ENCODE results near the gene CNTN6.

Gene CNTN6

DNA sequence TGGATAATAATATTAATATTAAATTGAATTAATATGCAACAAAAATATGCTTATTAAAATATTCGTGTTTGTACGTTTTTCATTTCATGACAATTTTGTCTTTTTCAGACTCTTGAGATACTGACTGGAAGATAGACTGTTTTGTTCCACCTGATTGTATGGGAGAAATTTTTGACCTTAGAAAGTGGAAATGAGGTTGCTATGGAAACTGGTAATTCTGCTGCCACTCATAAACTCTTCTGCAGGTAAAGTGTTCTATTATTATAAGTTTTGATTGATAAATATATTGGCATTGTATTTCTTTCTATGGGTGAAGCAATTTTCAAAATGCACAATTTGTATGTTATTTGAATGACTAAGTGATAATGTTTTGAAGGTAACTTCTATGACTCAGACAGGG, 55.0 kb downstream of the CNTN6 start:
- H3K4me2 ChIP-seq = no peak overlapping the region
- H3K79me2 ChIP-seq (ENCODE audit: insufficient read depth, low read depth) = no peaks in the 10 kb centered on the region
- TF ChIP-seq, protein P1, sequence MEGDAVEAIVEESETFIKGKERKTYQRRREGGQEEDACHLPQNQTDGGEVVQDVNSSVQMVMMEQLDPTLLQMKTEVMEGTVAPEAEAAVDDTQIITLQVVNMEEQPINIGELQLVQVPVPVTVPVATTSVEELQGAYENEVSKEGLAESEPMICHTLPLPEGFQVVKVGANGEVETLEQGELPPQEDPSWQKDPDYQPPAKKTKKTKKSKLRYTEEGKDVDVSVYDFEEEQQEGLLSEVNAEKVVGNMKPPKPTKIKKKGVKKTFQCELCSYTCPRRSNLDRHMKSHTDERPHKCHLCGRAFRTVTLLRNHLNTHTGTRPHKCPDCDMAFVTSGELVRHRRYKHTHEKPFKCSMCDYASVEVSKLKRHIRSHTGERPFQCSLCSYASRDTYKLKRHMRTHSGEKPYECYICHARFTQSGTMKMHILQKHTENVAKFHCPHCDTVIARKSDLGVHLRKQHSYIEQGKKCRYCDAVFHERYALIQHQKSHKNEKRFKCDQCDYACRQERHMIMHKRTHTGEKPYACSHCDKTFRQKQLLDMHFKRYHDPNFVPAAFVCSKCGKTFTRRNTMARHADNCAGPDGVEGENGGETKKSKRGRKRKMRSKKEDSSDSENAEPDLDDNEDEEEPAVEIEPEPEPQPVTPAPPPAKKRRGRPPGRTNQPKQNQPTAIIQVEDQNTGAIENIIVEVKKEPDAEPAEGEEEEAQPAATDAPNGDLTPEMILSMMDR (conservative IDR thresholded peaks at IDR 0.05; ENCODE audit: low read depth, low read length) = no peak
- H3K27me3 ChIP-seq (ENCODE audit: insufficient read depth, low read depth) = no peaks in the 10 kb centered on the region
- H3K36me3 ChIP-seq (ENCODE audit: insufficient read depth) = no peaks in the 10 kb centered on the region
- H3K4me3 ChIP-seq (IDR thresholded peaks at IDR 0.05; ENCODE audit: insufficient read depth, low read depth, low read length) = no peak overlapping the region
- no peaks in the 10 kb centered on the region for H4K20me1 ChIP-seq (ENCODE audit: insufficient read depth)
- H3K9ac ChIP-seq = no peak overlapping the region
- no peak overlapping the region for H2AFZ ChIP-seq (ENCODE audit: low read depth)
- no peaks in the 10 kb centered on the region for H3K4me1 ChIP-seq (ENCODE audit: low read depth, poor library complexity, severe bottlenecking)
- no peak overlapping the region for H3K27ac ChIP-seq

DNA sequence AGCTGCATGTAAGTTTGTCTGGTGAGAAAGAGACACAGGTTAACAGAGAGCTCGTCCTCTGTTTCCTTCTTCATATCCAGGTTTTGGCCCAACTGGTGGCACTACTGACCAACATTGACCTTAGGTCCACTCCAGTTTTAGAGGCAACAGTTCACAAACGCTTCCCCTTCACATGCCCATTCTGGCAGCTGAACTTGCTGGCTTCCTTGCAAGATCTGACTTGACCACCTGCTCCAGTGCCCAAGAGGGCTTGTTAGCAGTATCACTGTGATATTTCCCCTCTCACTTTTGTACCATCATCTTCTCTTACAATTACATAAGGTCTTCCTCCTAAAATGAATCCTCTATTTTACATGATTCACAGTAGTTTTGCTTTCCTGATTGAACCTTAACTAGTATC, 71.3 kb downstream of the CNTN6 start:
- Histone ChIP-seq H3K27ac (no peak overlapping the region), H3K36me3 (ENCODE audit: insufficient read depth) (no peaks in the 10 kb centered on the region), H3K4me2 (no peak overlapping the region), H2AFZ (ENCODE audit: low read depth) (no peak overlapping the region), H3K27me3 (ENCODE audit: insufficient read depth, low read depth) (no peaks in the 10 kb centered on the region), H3K9ac (no peak overlapping the region), H3K4me1 (ENCODE audit: low read depth, poor library complexity, severe bottlenecking) (no peaks in the 10 kb centered on the region), H3K79me2 (ENCODE audit: insufficient read depth, low read depth) (no peaks in the 10 kb centered on the region), H3K4me3 (IDR thresholded peaks at IDR 0.05; ENCODE audit: insufficient read depth, low read depth, low read length) (no peak overlapping the region), H4K20me1 (ENCODE audit: insufficient read depth) (no peaks in the 10 kb centered on the region)
- TF ChIP-seq, protein P1 (conservative IDR thresholded peaks at IDR 0.05; ENCODE audit: low read depth, low read length) = no peak

DNA sequence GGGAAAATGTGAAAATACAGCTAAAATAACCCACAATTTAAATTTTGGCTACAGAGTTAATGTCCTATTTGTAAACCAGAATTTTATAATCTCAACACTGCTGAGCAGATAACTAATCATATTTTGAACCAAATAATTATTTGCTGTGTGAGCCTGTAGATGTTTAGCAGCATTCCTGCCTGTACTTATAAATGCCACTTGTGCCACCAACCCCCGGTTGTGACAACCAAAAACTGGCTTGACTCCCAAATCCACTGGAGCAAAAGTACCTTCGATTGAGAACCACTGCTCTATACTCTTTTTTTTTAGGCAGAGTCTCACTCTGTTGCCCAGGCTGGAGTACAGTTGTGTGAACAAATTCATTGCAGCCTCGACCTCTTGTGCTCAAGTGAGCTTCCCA, 78.5 kb downstream of the CNTN6 start:
- H3K4me2 ChIP-seq = no peak overlapping the region
- no peaks in the 10 kb centered on the region for H3K4me1 ChIP-seq (ENCODE audit: low read depth, poor library complexity, severe bottlenecking)
- no peaks in the 10 kb centered on the region for H3K27me3 ChIP-seq (ENCODE audit: insufficient read depth, low read depth)
- H3K9ac ChIP-seq = no peak overlapping the region
- H3K27ac ChIP-seq = no peak overlapping the region
- H3K79me2 ChIP-seq (ENCODE audit: insufficient read depth, low read depth) = no peaks in the 10 kb centered on the region
- no peak overlapping the region for H2AFZ ChIP-seq (ENCODE audit: low read depth)
- no peak overlapping the region for H3K4me3 ChIP-seq (IDR thresholded peaks at IDR 0.05; ENCODE audit: insufficient read depth, low read depth, low read length)
- H4K20me1 ChIP-seq (ENCODE audit: insufficient read depth) = no peaks in the 10 kb centered on the region
- TF ChIP-seq, protein P1 (conservative IDR thresholded peaks at IDR 0.05; ENCODE audit: low read depth, low read length) = no peak
- H3K36me3 ChIP-seq (ENCODE audit: insufficient read depth) = no peaks in the 10 kb centered on the region

DNA sequence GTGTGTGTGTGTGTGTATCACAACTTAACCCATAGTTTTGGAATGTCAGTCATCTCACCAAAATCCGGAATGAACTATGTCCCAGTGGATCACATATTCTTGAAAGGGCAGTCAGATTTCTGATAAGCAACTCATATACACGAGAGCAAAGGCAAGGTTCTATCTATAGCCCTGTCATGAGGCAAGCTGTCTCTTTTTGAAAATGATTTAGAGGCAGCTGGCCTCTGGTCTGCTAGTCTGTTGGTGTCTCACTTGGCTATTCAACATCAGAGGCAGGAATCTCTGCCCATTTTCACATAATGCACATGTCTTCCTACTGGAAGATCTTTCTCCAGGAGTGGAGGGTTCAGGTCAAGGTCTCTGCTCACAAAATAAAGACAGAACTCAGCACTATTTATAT, 79.8 kb downstream of the CNTN6 start:
- no peaks in the 10 kb centered on the region for H3K36me3 ChIP-seq (ENCODE audit: insufficient read depth)
- no peaks in the 10 kb centered on the region for H3K27me3 ChIP-seq (ENCODE audit: insufficient read depth, low read depth)
- H3K79me2 ChIP-seq (ENCODE audit: insufficient read depth, low read depth) = no peaks in the 10 kb centered on the region
- no peak overlapping the region for H2AFZ ChIP-seq (ENCODE audit: low read depth)
- no peak overlapping the region for H3K9ac ChIP-seq
- H3K4me3 ChIP-seq (IDR thresholded peaks at IDR 0.05; ENCODE audit: insufficient read depth, low read depth, low read length) = no peak overlapping the region
- no peak overlapping the region for H3K27ac ChIP-seq
- TF ChIP-seq, protein P1 (conservative IDR thresholded peaks at IDR 0.05; ENCODE audit: low read depth, low read length) = no peak
- H3K4me1 ChIP-seq (ENCODE audit: low read depth, poor library complexity, severe bottlenecking) = no peaks in the 10 kb centered on the region
- no peaks in the 10 kb centered on the region for H4K20me1 ChIP-seq (ENCODE audit: insufficient read depth)
- H3K4me2 ChIP-seq = no peak overlapping the region

DNA sequence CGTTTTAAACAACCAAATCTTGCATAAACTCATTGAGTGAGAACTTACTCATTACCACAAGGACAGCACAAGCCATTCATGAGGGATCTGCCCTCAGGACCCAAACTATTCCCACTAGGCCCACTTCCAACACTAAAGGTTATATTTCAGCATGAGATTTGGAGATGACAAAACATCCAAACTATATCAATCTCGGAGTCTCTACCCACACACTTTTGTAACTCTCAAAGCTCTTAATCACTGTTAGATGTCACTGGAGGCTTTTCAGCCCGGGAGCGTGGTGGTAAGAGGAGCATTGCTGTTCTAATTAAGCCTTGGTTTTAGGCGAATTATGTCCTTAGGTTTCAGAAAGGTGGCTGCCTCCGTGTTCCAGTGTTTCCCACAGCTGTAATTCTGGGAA, 86.3 kb downstream of the CNTN6 start:
- H3K4me3 ChIP-seq (IDR thresholded peaks at IDR 0.05; ENCODE audit: insufficient read depth, low read depth, low read length) = no peak overlapping the region
- H3K36me3 ChIP-seq (ENCODE audit: insufficient read depth) = no peaks in the 10 kb centered on the region
- no peak overlapping the region for H3K4me2 ChIP-seq
- H3K27ac ChIP-seq = no peak overlapping the region
- TF ChIP-seq, protein P1 (conservative IDR thresholded peaks at IDR 0.05; ENCODE audit: low read depth, low read length) = no peak
- no peaks in the 10 kb centered on the region for H4K20me1 ChIP-seq (ENCODE audit: insufficient read depth)
- H2AFZ ChIP-seq (ENCODE audit: low read depth) = no peak overlapping the region
- H3K9ac ChIP-seq = no peak overlapping the region
- no peaks in the 10 kb centered on the region for H3K27me3 ChIP-seq (ENCODE audit: insufficient read depth, low read depth)
- no peaks in the 10 kb centered on the region for H3K79me2 ChIP-seq (ENCODE audit: insufficient read depth, low read depth)
- H3K4me1 ChIP-seq (ENCODE audit: low read depth, poor library complexity, severe bottlenecking) = no peaks in the 10 kb centered on the region

All from KMS-11 (cell line).